DMS53 treated with DMSO at 0.1 percent for 48 hours (cell line): ENCODE results near the gene NOP58.
"Not testable (repeated sequence)": the region's sequence is repeated elsewhere in the genome, so short reads cannot be mapped to it uniquely, and the experiment has no call there.

Experiments used
- DNase-seq: peaks from one replicate; lab custom pipeline; 2025; ENCODE audit not compliant: unreplicated experiment; lab: John Stamatoyannopoulos, UW

The NOP58 gene, protein sequence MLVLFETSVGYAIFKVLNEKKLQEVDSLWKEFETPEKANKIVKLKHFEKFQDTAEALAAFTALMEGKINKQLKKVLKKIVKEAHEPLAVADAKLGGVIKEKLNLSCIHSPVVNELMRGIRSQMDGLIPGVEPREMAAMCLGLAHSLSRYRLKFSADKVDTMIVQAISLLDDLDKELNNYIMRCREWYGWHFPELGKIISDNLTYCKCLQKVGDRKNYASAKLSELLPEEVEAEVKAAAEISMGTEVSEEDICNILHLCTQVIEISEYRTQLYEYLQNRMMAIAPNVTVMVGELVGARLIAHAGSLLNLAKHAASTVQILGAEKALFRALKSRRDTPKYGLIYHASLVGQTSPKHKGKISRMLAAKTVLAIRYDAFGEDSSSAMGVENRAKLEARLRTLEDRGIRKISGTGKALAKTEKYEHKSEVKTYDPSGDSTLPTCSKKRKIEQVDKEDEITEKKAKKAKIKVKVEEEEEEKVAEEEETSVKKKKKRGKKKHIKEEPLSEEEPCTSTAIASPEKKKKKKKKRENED

DNA sequence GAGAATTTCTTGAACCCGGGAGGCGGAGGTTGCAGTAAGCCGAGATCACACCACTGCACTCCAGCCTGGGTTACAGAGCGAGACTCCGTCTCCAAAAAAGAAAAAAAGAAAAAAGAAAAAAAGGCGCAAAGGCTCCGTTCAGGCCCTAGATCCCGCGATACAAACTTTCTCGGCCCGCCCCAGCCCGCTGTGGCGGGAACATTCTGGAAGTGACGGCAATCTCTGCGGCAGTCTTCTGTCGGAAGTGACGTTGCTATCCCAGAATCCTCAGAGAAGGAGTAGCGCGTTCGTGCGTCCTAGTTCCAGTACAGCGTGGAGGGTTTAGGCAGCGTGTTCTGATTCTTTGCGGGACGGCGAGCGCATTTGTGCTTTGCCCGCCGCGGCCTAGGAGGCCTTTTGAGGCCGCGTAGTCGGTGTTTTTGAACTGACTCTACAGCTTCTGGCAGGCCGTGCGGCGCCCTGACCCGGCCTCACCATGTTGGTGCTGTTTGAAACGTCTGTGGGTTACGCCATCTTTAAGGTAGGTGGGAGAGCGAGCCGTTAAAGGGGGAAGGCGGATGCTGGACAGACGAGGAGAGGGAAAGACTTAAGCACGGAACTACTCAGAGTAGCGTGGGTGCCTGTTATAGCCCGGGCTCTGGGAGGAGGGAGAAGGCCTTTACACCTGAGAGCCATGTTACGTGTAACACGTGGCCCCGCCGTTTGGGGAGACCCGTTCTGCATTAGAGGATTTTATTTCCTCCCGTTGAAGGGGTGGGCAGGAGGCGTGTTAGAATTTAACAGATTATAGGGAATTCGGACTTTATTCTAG is at the start of gene NOP58:
TSS of gene NOP58 (plus strand) at position 297 of the 811 bp plus-strand sequence. CDS start at position 476, 179 bp downstream.
- peak; percentile 93 for DNase-seq

DNA sequence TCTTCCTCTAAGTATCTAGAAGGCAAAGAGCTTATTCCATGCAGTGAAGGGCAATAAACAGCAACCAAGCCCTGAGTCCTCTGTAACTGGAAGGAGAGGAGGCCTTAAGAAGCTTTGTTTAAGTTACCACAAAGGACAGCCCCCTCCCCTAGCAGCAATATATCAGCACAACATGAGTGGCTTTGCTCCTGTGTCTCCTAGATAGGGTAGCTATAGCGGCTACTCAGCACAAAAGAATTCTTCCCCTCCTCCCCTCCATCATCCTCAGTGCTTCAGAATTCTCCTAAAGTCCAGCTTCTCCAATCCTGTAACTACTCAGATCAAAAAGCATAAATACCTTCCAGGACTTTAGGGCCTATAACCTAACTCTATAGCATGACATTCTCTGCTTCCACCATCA is 43.7 kb upstream of the NOP58 start:
- DNase-seq = no peak

DNA sequence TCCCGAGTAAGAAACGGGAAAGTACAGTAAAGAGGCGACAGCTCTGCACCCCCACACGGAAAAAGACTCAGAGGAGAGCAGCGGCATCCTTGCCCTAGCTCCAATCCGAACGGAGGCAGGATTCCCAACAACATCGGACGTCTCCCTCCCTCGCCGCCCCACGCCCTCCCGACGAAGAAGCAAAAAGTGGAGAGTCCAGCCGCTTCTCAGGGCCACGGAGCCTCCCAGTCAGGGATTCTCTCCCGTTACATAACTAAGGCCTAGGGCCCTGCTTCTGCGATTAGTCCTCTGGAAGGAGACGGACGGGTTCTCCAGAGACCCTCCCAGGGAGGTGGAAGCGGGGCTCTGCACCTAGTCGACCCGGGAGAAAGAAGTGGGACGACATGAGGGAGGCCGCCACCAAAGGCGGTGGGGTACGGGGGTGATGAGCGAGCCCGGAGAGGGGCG is 27.8 kb upstream of the NOP58 start:
- no peak for DNase-seq

DNA sequence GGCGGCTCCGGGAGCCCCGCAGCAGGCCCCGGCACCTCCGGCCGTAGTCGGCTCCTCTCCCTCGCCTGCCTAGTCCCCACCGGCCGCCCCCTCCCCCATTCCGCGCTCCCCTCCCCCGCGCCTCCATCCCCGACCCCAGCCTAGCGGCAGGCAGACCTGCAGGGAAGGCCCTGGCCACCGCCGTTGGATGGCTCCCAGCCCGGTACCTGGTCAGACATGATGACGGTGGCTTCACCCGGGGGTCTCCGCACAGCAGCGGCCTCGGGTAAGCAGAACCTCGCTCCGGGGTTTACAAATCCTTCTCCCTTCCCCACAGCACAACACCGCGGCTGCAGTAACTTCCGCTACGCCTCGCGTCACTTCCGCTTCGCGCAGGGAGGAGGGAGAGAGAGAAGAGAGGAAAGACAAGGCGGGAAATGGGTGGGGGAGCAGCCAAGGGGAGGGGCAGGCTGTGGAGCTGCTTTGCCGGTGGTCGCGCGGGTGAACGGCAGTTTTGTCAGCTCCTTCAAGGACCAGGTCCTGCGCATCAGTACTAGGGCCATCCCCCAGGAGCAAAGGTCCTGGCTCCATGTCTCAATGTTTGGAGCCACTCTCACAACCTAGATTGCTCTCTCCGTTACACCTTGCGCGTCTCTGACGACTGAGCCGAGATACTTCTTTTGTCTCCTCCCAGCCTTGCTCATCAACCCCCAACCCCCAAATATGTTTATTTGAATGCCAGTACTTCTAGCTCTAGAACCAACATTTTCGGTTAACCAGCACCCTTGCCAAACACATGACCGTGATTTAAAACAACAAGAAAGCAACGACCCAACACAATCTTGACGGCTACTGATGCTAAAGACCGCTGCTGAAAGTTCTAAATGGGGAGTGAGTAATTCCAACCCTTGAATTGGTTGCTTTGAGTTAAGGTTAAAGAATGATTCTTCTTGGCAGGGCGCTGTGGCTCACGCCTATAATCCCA is 27.0 kb upstream of the NOP58 start, which contains the start of gene SUMO1:
TSS of gene SUMO1 (minus strand) at position 364 of the 964 bp plus-strand sequence. CDS start at position 218, 146 bp downstream.
- peak; percentile 57 for DNase-seq

DNA sequence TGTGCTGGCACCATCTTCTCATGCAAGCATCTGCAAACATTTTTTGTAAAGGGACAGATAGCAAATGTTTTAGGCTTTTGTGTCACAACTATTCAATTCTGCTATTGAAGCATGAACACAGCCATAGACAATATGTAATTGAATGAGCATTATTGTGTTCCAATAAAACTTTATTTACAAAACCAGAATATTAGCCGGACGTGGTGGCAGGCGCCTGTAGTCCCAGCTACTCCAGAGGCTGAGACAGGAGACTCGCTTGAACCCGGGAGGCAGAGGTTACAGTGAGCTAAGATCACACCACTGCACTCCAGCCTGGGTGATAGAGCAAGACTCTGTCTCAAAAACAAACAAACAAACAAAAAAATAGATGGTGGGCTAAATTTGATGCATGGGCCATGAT is 17.9 kb upstream of the NOP58 start:
- not testable (repeated sequence) for DNase-seq

DNA sequence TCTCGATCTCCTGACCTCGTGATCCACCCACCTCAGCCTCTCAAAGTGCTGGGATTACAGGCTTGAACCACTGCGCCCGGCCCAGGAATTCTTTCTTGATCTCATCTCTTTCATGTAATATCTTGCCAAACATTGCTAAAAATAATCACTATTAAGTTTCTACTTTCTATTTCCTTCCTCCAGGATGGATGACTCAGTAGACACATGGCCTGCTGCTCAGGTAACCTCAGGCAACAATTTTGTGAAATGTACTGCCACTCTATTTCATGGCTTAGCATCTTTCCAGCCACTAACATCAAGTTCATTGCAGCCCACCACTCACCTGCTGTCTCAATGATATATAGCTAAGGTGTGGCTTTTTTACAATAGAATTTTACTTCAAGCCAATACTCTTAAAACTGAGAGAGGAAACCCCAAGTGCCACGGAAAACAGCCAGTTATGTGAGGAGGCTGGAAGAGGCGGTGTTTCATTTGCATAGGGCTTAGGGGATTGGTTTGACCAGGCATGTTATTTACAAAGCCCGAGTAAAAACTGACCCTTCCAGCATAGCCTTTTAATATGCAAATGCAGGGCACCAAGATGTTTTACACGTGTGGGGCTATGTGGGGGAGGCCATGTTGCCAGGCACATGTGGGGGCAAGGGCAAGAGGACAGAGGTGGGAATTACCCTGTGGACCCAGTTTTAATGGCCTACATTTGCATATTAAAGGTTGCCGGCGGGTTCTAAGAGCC is 15.9 kb upstream of the NOP58 start:
- DNase-seq = no peak

DNA sequence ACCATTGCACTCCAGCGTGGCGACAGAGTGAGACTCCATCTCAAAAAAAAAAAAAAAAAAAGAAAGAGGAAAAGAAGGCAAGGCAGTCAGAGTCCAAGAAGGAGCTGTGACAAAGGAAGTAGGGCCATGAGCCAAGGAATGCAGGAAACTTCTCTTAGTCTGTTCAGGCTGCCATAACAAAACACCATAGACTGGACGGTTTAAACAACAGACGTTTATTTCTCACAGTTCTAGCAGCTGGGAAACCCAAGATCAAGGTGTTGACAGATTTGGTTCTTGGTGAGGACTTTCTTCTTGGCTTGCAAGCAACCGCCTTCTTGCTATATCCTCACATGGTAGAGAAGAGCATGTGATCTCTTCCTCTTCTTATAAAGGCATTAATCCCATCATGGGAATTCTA is 14.1 kb upstream of the NOP58 start:
- DNase-seq = no peak

DNA sequence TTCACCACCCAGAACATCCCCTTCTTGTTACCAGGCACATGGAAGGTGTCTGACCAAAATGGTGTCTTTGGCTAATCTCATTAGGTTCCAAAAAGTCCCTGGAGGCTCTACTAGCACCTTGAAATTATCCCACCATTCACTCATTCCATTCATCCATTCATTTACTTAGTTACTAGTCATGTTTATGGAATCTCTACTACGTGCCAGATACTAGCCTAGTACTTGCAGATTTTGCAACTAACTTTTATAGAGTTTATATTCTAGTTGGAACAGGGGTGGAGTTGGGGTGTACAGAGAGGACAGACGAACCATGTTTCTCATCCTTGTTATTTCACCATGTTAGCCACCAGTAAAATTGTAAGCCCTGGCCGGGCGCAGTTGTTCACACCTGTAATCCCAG is 4.0 kb upstream of the NOP58 start:
- no peak for DNase-seq

DNA sequence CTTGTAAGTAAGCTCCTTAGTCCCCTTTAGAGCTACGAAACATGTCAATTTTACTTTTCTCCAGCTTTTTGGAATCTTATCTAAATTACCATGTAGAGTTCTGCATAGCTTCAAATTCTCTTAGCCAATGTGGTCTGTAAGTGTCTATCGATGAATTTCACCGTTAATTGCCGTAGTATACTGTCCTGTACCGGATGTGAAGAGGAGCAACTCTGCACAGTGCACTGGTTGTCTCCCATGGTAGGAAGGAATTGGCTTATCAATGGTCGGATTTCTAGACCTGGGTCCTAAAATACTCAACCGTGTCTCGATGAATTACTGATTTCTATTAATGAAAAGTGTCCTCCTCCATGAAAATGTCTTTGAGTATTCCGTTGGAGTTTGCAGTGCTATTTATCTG is 1.9 kb downstream of the NOP58 start:
- no peak for DNase-seq

DNA sequence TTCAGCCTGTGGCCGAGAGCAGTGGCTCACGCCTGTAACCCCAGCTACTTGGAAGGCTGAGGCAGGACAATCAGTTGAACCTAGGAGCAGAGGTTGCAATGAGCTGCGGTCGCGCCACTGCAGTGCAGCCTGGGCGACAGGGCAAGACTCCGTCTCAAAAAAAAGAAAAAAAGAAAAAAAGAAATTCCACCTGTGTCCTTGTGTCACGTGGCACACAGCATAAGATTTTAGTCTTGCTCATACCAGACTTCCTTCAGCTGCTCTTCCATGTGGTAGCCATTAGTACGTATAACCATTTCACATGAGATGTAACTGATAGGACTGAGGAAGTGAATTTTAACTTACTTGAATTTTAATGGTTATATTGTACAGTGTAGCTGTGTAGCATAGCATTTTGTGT is 4.0 kb downstream of the NOP58 start:
- DNase-seq = no peak

DNA sequence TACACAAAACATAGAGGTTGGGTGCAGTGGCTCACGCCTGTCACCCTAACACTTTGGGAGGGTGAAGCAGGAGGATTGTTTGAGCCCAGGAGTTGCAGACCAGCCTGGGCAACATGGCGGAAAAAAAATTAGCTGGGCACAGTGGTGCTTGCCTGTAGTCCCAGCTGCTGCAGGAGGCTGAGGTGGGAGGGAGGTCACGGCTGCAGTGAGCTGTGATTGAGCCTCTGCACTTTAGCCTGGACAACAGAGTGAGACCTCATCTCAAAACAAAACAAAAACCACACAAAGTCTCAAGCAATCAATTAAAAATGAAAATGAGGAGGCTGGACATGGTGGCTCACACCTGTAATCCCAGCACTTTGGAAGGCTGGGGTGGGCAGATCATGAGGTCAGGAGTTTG is 4.9 kb downstream of the NOP58 start:
- DNase-seq = no peak

DNA sequence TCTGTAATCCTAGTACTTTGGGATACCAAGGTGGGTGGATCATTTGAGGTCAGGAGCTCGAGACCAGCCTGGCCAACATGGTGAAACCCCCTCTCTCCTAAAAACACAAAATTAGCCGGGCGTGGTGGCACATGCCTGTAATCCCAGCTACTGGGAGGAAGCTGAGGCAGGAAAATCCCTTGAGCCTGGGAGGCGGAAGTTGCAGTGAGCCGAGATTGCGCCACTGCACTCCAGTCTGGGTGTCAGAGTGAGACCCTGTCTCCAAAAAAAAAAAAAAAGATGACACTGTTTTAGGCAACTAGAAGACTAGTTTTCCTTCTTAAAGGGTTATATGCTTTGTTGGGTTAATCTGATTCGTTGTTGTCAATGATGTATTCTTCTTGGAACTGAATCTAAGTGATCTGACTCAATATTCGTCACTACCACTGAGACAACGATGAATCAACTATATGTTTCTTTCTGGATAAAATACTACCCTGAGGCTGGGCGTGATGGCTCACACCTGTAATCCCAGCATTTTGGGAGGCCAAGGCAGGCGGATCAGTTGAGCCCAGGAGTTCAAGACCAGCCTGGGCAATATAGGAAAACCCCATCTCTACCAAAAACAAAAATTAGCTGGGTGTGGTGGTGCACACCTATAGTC is 10.6 kb downstream of the NOP58 start:
- DNase-seq = not testable (repeated sequence)

DNA sequence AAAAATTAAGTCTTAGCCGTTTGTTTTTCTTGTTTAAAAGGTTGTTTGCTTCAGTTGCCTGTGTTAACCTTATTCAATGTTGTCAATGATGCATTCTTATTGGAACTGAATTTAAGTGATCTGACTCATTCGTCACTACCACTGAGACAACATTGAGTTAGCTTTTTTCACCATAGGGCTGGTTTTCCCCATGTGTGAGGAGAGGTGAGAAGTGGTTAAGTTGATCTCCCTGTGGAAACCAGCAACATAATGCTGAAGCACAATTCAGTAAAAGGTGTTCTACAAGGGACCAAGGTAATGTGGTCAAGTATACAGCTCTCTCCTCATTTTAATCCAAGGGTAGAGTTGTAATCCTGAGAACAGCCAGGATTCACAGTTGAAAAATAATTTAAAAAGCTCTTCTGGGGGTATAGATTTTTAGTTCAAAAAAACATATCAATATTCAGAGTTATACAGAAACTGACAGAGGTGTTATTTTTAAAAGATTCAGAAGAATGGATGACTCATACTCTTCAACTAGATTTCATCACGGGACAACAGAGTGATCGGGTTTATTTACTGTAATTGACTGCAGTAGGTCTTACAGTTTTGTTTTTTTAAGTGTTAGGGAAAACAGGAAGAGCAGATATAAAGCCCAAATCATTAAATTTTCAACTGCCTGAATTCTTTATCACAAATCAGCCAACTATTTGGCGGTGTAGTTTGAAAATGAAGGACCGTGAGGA is 12.6 kb downstream of the NOP58 start:
- DNase-seq = peak; percentile 48

DNA sequence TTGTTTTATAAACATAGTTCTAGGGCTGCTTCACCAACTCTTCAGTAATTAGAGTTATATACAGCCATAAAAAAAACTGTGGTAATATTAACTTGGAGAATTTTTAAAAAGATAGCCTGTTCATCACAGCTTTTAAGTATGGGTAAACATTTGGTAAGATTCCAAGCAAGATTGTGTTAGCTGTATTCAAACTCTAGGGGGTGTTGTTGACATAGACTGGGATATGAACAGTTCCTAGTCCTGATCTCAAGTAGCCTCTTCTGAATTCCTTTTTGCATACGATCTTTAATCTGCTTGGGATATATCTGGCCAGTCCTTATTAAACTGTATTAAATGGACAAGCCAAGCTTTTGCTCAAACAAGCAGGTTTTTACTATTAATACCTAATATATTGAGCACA is 13.4 kb downstream of the NOP58 start:
- peak; percentile 54 for DNase-seq

DNA sequence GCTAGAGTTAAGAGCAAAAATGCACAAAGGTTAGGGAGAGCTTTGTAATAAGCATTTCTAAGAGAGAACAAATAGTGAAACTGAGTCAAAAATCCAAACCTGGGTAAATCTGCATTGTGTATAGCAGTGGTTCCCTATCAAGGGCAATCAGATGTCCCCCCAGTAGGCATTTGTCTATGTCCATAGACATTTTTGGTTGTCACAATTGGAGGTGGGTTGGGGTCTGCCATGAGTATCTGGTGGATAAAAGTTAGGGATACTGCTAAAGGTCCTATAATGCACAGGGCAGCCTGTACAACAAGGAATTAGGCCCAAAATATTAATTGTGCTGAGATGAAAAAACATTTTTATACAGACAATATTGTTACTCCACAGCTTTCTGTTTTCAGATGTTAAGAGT is 21.0 kb downstream of the NOP58 start:
- no peak for DNase-seq

DNA sequence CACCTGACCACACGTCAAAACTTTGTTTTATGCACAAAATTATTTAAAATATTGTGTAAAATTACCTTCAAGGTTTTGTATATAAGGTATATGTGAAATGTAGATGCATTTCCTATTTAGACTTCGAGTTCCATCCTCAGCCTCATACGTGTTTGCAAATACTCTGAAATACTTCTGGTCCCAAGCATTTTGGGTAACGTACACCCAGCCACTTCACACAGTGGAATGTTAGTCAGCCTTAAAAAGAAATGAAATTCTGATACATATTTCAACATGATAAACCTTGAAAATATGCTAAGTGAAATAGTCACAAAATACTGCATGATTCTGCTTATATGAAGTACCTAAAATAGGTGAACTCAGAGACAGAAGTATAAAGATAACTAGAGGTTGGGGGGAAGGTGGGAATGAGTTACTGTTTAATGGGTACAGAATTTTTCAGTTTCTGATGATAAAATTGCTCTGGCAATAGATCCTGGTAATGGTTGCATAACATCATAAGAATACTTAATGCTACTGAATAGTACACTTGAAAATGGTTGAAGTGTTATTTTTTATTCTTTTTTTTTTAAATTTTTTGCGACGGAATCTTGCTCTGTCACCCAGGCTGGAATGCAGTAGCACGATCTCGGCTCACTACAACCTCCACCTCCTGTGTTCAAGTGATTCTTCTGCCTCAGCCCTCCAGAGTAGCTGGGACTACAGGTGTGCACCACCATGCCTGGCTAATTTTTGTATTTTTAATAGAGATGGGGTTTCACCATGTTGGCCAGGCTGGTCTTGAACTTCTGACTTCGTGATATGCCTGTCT is 24.0 kb downstream of the NOP58 start:
- DNase-seq = no peak

DNA sequence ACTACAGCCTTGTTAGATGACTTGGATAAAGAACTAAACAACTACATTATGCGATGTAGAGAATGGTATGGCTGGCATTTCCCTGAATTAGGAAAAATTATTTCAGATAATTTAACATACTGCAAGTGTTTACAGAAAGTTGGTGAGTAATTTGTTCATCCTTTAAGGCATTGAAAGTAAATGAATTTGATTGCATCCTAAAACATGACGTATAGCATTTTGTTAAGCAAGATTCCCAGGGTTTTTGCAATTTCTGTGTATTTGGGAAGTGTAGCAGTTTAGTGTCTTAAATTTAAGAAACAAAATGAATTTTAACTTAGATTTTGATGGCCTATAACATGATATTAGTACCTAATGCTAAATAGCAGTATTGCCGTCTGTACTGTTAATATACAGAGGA is 24.8 kb downstream of the NOP58 start:
- DNase-seq = no peak

DNA sequence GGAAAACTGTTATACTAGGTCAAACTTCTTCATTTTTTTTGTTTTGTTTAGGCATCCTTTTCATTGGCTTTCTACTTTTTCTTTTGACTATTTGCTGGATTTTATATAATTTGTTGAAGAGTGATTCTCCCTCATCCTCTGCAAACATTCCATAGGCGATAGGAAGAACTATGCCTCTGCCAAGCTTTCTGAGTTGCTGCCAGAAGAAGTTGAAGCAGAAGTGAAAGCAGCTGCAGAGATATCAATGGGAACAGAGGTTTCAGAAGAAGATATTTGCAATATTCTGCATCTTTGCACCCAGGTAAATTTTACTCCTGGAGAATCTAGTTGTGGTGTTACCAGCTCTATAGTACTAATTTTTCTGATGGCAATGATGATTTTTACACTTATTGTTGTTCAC is 25.4 kb downstream of the NOP58 start:
- no peak for DNase-seq
